Kidney epithelial cell (primary cell): ENCODE measurements around the gene HASPIN. TPM values are rescaled to one million over a fixed set of nuclear protein-coding genes. Genes with fewer than 3 reads are reported as not detected.

ENCODE experiments used
- DNase-seq: peaks from one replicate; pipeline ENCODE4 v3.0.0-alpha.2; 2010; ENCODE audit warnings: low read depth
- H3K27me3 ChIP-seq: 2 replicates; pipeline ENCODE4 v1.6.0; 2011; ENCODE audit warnings: low read length; ENCODE audit not compliant: control insufficient read depth, insufficient read depth
- H3K36me3 ChIP-seq: 2 replicates; pipeline ENCODE4 v1.5.1; 2011; ENCODE audit warnings: low read length; ENCODE audit not compliant: control insufficient read depth, insufficient read depth
- H3K4me3 ChIP-seq: 2 replicates; pipeline ENCODE4 v1.5.1; 2011; ENCODE audit warnings: low read depth, mild to moderate bottlenecking, control low read depth, low read length
- total RNA-seq: library from RNA; depleted of rRNA; stranded (reverse); fragments of >200 nt; gene quantifications from 2 replicates; pipeline ENCODE4 v1.2.3, GENCODE V29; 2015
- TF ChIP-seq, protein P1 (sequence below): IDR thresholded peaks from 2 replicates; pipeline ENCODE4 v1.5.1; 2011; ENCODE audit warnings: mild to moderate bottlenecking, moderate library complexity, low read length, control low read depth, inconsistent platforms; ENCODE audit not compliant: insufficient read depth, poor library complexity, severe bottlenecking

Gene HASPIN
- total RNA-seq, 1 donor from 2014 or later, result 3.0 TPM

DNA sequence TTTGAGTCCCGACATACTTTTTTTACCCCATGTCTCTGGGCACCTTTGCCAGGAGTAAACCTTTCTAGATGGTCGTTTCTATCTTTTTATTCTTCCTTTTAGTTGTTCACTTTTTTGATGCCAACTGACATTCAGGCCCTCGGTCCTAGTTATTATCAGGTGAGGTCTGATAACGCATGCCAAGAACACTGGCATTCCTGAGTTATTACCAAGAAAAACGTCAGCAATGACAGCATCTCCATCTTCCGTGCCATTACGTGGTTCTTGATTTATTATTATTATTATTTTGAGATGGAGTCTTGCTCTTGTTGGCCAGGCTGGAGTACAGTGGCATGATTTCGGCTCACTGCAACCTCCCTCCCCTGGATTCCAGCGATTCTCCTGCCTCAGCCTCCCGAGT, 21.4 kb downstream of the HASPIN start:
- no peaks in the 10 kb centered on the region for H3K27me3 ChIP-seq
- DNase-seq, result no peak
- H3K4me3 ChIP-seq, result no peak overlapping the region
- TF ChIP-seq, protein P1, sequence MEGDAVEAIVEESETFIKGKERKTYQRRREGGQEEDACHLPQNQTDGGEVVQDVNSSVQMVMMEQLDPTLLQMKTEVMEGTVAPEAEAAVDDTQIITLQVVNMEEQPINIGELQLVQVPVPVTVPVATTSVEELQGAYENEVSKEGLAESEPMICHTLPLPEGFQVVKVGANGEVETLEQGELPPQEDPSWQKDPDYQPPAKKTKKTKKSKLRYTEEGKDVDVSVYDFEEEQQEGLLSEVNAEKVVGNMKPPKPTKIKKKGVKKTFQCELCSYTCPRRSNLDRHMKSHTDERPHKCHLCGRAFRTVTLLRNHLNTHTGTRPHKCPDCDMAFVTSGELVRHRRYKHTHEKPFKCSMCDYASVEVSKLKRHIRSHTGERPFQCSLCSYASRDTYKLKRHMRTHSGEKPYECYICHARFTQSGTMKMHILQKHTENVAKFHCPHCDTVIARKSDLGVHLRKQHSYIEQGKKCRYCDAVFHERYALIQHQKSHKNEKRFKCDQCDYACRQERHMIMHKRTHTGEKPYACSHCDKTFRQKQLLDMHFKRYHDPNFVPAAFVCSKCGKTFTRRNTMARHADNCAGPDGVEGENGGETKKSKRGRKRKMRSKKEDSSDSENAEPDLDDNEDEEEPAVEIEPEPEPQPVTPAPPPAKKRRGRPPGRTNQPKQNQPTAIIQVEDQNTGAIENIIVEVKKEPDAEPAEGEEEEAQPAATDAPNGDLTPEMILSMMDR, result no peak
- no peaks in the 10 kb centered on the region for H3K36me3 ChIP-seq

DNA sequence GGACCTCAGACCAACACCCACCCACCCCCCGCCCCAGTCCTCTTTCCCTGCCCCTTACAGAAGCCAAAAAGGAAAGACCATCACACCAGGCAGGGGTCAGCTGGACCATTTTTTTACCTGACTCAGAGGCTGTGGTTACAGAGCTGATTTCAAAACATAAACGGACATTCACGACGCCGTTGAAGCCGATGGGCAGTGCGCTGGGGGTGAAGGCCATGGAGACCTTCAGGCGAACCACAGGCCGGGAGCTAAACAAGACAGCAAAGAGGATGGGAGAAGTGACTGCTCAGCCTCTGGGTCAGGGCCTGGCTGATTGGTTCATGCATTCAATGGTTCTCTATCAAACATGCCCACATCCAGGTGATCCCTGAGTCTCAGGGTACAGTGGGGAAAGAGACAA, 24.1 kb downstream of the HASPIN start:
- Histone ChIP-seq H3K36me3 (no peaks in the 10 kb centered on the region), H3K27me3 (no peaks in the 10 kb centered on the region), H3K4me3 (no peak overlapping the region)
- TF ChIP-seq, protein P1, result no peak
- no peak for DNase-seq

DNA sequence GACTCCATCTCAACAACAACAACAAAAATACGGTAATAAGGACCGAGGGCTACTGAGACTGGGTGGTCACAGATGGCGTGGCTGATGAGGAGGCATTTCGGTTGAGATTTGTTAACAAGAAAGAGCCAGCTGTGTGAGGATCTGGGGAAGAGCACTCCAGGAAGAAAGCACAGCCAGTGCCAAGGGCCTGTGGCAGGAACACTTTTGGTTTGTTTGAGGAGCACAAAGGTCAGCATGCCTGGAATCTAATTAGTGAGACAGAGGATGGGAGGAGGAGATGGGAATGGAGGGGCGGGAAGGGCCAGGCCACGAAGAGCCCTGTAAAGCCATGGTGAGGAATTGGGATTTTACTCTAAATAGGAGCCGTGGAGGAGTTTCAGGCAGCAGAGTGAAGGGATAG, 24.9 kb downstream of the HASPIN start:
- Histone ChIP-seq H3K4me3 (no peak overlapping the region), H3K27me3 (no peaks in the 10 kb centered on the region), H3K36me3 (no peaks in the 10 kb centered on the region)
- no peak for DNase-seq
- TF ChIP-seq, protein P1, result no peak

DNA sequence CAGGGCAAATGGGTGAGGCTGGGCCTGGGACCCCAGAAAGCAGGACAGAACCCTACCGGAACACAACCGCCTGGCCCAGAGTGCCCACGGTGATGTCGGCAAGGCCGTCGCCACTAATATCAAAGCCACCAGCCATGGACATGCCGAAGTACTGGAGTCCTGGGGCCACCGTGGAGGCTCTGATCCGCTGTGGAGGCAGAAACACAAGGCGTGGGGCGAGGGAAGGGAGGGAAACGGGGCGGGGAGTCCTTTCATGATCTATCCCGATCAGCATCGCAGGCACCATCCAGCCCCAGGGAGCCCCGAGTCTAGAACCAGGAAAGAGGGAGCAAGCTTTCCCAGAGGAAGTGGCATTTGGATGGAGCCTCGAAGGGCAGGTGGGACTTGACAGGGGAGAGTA, 26.6 kb downstream of the HASPIN start:
- TF ChIP-seq, protein P1, result no peak
- Histone ChIP-seq H3K4me3 (no peak overlapping the region), H3K36me3 (no peaks in the 10 kb centered on the region), H3K27me3 (no peaks in the 10 kb centered on the region)
- DNase-seq, result no peak

DNA sequence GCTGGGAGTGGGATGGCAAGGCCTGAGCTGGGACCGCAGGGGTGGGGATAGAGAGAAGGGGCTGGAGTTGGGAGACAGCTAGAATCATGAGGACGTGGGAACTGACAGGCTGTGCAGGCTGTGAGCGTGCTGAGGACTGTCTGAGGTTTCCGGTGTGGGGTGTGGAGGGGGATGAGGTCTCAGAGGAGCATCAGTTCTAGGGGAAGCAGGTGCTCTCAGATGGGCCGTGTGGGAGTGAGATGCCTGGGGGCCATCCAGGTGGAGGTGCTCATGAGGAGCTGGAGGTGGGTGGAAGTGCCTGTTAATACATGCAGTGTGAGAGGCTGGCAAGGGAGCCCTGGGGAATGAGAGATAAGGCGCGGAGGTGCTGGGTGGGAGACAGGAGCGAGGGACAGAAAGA, 27.2 kb downstream of the HASPIN start:
- no peaks in the 10 kb centered on the region for H3K36me3 ChIP-seq
- TF ChIP-seq, protein P1, result no peak
- no peak for DNase-seq
- H3K27me3 ChIP-seq, result no peaks in the 10 kb centered on the region
- H3K4me3 ChIP-seq, result no peak overlapping the region

DNA sequence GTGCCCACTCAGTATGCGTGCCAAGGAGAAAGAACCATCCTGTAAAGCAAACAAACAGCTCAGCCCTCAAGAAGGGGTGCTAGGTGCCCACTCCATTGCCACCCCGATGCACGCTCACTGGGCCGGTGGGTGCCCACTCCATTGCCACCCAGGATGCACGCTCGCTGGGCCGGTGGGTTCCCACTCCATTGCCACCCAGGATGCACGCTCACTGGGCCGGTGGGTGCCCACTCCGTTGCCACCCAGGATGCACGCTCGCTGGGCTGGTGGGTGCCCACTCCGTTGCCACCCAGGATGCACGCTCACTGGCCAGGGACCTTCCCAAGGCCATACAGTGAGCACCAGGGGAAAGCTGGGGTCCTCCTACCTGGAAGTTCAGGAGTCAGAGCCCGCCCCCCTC, 28.1 kb downstream of the HASPIN start:
- Histone ChIP-seq H3K36me3 (no peaks in the 10 kb centered on the region), H3K4me3 (no peak overlapping the region), H3K27me3 (no peaks in the 10 kb centered on the region)
- TF ChIP-seq, protein P1, result no peak
- no peak for DNase-seq
